ENCODE results near the gene KRTAP12-1.
"Not testable (repeated sequence)": the region's sequence is repeated elsewhere in the genome, so short reads cannot be mapped to it uniquely, and the experiment has no call there.

KRTAP12-1 gene

DNA sequence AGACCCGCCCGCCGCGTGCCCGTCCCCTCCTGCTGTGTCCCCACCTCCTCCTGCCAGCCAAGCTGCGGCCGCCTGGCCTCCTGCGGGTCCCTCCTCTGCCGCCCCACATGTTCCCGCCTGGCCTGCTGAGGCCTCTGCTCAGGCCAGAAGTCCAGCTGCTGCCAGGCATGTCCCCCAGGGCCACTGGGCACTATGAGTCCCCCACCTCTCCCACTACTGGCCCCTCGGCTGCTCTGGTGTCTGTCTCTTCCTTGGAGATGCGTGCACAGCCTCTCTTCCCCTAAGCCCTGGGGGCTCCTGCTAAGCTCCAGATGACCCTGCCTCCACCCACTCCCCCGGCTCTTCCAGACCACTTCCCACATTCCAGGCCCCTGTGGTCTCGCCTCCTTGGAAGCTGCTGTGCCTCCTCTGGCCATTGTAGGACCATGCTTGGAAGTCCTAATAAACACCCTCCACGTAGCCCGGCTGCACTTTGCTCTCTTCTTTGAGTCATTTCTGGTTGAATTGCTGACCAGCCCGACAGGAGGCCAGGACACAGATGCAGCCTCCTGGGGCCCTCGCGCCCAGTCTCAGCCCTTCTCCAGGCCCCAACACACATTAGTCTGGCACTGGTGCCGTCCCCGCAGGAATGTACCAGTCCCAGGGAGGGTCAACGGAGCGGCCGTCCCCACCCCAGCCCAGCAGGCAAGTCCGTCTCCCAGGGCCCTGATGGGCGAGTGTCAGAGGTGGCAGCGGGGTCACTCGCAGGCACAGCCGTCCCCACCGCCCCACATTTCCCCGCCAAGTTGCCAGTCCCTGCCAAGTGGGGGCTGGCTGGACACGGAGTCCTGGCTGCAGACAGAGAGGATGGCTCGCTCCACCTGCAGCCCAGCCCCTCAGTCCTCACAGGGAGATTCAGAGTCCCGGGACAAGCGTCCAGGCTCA is 16.1 kb upstream of the KRTAP12-1 start:
- DNase-seq (ENCODE audit: low spot score) = no peak

DNA sequence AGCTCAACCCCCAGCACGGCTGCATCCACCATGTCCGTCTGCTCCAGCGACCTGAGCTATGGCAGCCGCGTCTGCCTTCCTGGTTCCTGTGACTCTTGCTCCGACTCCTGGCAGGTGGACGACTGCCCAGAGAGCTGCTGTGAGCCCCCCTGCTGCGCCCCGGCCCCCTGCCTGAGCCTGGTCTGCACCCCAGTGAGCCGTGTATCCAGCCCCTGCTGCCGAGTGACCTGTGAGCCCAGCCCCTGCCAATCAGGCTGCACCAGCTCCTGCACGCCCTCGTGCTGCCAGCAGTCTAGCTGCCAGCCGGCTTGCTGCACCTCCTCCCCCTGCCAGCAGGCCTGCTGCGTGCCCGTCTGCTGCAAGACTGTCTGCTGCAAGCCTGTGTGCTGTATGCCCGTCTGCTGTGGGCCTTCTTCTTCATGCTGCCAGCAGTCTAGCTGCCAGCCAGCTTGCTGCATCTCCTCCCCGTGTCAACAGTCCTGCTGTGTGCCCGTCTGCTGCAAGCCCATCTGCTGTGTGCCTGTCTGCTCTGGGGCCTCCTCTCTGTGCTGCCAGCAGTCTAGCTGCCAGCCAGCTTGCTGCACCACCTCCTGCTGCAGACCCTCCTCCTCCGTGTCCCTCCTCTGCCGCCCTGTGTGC is 15.3 kb upstream of the KRTAP12-1 start, which contains the start of gene KRTAP10-12:
Gene KRTAP10-12, plus strand, starts transcription at position 1 of the 639 bp plus-strand sequence. Its CDS starts 30 bp downstream, at position 31.
- DNase-seq (ENCODE audit: low spot score) = not testable (repeated sequence)

DNA sequence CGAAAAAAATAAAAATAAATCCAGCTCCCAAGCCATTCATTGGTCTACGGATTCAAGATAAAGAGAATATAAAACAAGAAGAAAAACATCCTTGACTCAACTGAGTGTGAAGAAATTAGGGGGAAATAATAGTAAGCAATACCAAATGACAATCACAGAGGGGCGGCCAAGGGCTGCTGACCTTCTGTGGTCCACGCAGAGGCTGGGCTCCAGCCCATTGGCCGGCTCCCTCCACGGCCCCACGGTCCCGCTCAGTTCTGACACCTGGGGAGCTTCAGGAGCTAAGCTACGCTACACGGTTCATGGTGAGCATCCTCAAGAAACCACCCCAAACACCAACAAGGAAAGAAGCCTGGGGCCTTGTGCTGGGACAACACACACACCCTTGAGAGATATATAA is 14.6 kb upstream of the KRTAP12-1 start:
- no peak for DNase-seq (ENCODE audit: low spot score)

DNA sequence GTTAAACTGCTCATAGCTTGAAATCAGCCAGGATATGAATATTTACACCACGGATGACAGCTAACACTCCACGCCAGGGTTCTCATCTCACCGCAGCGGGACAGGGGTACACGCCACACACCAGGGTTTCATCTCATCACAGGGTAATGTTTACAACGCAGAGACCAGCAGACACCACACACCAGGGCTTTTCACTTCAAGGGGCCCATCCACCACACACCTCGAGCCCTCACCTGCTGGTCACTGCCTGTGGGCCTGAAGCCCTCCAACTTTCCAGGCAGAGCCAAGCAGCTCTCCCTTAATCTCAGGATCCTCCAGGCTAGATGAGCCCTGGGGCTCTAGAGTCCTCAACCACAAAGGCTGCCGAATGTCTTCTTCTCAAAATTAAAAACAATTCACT is 13.7 kb upstream of the KRTAP12-1 start:
- no peak for DNase-seq (ENCODE audit: low spot score)

DNA sequence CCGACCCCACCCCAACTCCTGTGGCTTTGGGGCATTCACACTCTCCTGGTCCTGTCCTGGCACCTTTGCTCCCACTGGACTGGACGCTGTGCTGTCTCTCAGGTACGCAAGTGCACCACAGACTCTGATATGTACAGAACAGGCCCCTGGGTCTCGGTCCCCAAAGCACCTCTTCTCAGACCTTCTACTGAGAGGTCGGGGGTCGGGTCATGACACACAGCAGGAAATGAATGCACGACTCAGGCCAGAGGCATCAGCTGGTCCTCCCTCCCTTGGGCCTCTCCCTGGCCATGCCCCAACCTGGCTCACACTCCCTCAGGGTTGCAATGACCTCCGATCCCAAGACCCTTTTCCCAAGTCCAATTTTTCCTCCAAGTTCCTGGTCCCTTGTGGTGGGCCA is 13.2 kb upstream of the KRTAP12-1 start:
- no peak for DNase-seq (ENCODE audit: low spot score)

DNA sequence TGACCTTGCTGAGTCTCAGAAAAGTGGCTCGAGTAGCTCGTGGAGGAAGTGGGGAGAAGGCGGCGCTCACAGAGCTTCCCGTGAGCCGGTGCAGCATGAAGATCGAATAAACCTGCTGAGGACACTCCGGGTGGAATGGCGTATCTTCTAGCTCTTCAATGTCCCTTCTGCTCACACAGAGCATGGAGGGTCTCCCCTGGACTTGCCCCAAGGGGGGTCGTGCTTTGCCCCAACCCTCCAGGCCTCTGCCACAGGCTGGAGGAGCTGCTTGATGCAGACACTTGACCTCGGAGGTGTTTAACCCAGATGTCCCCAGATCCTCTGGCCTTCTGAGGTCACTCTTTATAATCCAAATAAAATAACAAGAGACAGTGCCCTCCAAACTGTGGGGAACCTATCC is 12.8 kb upstream of the KRTAP12-1 start:
- DNase-seq (ENCODE audit: low spot score) = no peak

DNA sequence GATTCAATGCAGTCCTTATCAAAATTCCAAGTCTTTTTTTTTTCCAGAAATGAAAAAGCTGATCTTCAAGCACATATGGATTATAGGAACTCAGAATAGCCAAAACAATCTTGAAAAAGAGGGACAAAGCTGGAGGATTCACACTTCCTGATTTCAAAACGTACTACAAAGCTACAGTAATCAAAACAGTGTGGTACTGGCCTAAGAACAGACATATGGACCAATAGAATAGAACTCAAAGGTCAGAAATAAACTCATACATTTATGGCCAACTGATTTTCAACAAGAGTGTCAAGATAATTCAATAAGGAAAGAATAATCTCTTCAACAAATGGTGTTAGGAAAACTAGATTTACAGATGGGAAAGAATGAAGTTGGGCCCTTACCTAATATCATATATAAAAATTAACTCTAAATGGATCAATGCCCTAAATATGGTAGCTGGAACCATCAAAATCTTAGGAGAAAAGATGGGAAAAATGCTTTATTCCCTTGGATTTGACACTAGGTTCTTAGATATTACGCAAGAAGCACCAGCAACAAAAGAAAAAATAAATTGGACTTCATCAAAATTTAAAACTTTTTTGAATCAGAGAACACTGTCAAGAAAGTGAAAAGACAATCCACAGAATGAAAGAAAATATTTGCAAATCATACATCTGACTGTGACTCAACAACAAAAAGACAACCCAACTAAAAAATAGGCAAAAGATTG is 11.0 kb upstream of the KRTAP12-1 start:
- DNase-seq (ENCODE audit: low spot score) = no peak

DNA sequence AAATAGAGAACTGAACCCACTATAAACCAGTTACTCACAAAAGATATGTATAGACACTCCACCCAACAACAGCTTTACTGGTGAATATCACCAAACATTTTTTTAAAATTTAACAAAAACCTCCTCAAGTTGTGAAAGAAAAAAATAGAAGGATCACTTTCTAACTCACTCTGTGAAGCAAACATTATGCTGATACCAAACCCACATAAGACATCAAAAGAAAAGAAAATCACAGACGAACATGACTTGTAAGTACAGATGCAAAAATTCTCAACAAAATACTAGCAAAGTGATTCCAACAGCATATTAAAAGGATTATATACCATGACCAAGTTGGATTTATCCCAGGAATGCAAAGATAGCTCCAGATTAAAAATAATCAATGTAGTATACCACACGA is 9.7 kb upstream of the KRTAP12-1 start:
- no peak for DNase-seq (ENCODE audit: low spot score)

DNA sequence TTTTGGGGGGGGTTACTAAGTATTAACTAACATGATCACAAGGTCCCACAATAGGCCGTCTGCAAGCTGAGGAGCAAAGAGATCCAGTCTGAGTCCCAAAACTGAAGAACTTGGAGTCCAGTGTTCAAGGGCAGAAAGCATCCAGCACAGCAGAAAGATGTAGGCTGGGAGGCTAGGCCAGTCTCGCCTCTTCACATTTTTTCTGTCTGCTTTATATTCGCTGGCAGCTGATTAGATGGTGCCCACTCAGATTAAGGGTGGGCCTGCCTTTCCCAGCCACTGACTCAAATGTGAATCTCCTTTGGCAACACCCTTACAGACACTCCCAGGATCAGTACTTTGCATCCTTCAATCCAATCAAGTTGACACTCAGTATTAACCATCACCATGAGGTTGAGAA is 7.8 kb upstream of the KRTAP12-1 start:
- DNase-seq (ENCODE audit: low spot score) = not testable (repeated sequence)

DNA sequence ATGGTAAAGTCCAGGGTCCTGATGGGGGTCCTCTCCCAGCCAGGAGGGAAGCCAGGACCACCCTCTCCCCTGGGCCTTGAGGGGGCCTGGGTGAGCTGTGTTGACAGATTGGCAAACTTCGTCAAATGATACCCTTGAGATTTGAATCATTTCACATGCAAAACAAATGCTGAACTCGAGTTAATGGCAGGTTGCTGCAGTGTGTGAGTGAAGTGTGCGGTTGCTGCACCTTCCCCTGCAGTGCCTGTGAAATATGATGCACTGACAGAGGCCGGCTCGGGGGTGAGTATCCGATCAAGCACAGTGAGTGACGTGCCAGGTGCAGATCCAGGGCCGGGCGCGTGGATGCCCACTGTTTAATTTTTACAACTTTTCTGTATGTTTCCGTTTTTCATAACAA is 5.7 kb upstream of the KRTAP12-1 start:
- no peak for DNase-seq (ENCODE audit: low spot score)

DNA sequence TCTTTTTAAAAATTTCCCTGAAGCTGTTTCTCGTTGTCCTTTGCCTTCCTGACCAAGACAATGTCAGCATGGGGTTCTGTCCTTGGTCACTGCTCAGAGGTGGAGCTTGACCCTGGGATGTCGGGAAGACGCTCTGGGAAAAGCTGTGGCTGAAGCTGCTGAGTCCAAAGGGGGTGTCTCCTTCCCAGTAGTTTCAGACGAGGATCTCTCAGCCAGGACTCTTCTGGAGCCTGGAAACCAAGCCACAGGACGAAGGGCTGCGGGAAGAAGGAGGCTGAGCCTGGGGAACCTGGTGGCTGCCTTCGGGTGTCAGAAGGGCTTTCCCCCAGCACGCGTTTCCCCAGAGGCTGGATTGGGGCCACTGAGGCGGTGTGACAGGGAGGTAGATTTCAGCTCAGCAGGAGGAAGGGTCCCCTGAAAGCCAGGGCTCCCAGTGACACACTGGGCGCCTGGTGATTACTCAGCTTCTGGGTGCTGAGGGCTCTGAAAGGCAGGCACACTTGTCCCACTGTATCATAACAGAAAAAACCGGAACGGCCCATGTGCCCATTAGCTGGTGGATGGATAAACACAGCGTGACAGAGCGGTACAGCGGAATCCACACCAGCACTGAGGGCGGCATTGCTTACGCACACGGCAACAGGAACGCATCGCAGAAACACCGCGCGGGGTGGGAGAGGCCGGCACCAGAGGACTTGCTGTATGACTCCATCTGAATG is 5.0 kb upstream of the KRTAP12-1 start:
- DNase-seq (ENCODE audit: low spot score) = no peak

DNA sequence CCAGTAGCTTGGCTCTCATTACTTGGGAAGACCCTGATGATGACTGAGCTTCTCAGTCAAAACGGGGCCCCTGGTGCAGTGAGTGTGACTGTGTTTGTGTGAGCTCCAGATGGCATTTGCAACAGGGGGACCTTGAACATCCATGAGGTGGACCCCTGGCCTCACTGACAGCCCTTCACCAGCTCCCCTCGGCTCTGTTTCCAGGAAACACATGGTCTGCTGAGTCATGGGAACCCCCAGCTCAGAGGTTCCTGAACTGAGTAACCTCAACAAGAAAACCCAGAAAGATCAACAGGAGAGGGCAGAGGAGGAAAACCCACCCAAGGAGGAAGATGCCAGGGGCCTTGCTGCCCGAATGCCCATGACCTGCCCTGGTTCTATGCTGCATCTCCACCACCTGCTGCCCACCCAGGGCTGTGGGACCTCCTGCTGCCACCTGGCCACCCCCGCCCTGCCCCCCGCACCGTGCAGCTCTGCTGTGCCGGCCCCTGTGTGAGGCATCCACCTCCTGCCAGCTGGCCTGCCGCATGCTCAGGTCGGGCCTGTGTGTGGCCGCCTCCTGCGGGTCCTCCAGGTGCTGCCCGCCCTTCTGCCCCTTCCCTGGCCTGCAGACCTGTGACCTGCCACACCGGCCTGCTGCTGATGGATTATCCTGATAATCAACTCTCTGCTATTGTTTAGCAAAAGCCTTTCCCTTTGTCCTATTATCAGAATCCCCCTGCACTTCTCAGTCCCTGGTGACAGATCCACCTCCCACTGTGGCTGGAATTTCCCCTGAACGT is 4.2 kb upstream of the KRTAP12-1 start:
- no peak for DNase-seq (ENCODE audit: low spot score)

DNA sequence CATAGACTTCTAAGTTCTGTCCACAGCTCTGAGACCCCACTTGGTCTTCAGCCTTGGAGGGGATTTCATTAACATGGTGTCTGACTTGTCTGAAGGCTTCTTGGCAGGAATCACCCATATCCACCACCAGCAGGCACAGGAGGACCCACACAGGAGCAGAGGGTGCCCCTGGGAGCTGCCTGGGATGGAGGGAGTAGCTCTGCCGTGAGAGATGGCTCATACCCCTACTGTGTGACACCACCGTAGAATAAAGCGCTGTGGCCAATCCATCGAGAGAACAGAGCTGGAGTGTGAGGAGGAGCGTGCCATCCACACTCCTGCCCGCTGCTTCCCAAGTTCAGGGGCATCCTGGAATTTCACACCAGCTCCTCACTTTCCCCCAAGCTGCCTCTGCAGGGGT is 3.1 kb upstream of the KRTAP12-1 start:
- DNase-seq (ENCODE audit: low spot score) = not testable (repeated sequence)

DNA sequence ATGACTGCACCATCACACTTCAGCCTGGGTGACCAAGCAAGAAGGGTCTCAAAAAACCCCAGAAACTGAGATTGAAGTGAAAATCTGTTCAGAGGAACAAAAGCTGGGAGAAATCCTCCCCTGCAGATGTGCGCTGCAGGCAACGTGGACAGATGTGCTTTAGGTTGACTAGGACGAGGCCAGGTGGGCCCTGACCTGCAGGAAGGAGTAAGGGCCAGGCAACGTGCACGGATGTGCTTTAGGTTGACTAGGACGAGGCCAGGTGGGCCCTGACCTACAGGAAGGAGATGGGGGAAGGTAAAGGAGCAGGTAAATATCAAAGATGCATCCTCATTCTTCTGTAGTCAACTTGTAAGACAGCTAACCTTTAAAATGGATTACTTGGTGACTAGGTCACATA is 2.5 kb upstream of the KRTAP12-1 start:
- no peak for DNase-seq (ENCODE audit: low spot score)

DNA sequence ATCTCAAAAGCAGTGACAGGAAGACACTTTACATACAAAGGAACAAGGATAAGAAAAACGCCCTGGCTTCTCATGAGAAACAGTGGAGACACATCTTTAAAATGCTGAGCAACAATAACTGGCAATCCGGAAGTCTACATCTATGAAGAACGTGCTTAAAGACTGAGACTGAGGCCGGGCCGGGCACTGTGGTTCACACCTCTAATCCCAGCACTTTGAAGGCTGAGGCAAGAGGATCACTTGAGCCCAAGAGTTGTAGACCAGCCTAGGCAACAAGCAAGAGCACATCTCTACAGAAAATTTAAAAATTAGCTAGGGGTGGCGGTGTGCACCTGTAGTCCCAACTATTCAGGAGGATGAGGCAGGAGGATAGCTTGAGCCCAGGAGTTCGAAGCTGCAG is 2.1 kb upstream of the KRTAP12-1 start:
- no peak for DNase-seq (ENCODE audit: low spot score)

DNA sequence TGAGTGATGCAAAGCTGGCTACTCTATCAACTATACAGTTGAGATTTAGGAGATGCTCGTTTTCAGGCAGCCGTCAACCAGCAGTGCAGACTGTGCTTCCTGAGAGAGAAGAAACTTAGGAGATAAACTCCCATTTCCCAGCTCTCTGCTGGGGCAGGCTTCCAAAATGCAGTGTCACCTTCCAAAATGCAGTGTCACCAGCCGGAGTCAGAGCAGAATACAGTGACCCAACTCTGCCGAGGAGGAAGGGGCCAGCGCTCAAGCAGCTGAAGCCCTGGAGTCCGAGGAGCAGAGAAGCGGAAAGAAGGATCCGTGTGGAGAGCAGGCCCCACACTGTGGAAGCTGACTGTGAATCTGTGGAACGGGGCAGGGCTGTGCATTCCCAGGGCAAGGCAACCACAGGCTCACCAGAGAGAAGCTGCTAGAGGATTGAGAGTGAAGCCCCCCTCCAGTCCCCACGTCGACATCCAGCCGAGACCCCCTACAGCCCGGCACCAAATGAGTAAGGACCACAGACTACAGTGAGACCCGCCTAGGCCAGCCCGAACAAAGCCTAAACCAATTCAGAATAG is 703 bp upstream of the KRTAP12-1 start:
- no peak for DNase-seq (ENCODE audit: low spot score)

DNA sequence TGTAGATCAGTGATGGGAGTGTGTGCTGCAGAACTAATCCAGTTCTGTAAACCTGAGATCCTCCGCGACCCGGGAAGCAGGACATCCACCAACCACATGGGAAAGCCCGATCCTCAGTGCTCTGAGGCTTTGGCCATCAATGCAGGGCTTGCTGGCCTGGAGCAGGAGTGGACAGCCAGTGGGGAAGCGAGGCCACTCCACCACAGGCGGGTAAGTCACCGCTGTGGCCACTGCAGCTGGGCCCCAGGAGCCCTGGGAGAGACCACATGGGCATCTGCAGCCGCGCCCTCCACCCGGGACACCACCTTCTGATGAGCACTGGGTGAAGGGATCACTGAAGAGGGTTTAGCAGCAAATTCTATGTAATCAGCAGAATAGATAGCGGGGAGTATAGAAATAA is 811 bp downstream of the KRTAP12-1 start:
- DNase-seq (ENCODE audit: low spot score) = no peak

DNA sequence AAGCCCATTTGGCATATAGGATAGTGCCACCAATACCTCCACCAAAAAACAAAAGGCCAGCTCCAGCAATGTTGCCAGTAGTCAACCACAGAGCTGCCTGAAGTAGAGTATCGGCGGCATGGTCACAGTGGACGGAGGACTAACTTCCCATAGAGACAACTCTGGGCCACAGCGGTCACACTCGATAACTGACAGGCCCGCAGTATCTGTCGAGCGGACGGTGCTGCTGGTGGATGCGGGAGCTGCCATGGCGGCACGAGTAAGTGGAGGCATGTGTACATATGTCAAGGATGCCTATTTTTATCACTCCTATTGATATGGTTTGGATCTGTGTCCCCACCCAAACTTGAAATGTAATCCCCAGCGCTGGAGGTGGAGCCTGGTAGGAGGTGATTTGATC is 4.1 kb downstream of the KRTAP12-1 start:
- DNase-seq (ENCODE audit: low spot score) = no peak

DNA sequence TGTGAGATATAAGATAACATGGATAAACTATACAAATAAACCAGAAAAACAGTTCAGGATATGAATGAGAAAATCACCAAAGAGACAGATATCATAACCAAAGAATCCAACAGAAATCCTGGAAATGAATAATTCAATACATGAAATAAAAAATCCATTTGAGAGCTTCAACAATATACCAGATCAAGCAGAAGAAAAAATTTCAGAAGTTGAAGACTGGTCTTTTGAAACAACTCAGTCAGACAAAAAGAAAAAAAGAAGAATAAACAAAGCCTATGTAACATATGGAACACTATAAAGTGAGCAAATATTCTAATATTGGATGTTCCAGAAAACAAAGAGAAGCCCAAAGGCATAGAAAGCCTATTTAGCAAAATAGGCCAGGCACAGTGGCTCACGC is 10.1 kb downstream of the KRTAP12-1 start:
- no peak for DNase-seq (ENCODE audit: low spot score)

DNA sequence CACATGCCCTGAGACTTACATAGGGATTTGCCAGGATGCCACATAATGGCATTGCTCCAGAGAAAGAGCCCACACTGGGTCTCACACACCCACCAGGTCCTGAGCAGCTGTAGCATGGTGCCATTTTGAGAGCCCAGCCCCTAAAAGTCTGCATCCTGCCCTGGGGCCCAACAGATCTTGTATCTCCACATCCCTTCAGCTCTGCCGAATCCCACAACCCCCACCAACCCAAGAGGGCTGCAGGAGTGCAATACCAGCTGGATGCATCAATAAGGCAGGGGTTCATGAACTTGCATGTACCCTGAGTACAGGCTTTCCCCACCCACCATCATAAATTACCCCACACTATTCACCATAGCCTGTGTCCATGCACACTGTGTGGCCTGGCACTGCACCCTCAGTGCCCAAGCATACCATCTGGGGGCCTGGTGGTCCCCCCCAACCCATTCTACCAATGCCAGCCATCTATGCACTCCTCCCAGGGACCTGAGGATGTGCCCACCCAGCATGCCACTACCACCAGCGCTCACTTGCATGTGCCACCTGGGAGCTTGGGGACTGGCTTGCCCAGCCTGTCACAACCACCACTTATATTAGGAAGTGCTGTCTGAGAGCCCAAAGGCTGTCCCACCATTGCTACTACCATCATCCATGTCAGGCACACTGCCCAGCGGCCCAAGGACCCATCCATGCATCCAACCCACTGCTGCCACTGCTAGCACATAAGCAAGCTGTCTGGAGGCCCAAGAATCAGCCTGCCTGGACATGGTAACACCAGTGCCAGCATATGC is 11.1 kb downstream of the KRTAP12-1 start:
- no peak for DNase-seq (ENCODE audit: low spot score)
